Measurements from ENCODE around the gene PFKFB4.

DNA sequence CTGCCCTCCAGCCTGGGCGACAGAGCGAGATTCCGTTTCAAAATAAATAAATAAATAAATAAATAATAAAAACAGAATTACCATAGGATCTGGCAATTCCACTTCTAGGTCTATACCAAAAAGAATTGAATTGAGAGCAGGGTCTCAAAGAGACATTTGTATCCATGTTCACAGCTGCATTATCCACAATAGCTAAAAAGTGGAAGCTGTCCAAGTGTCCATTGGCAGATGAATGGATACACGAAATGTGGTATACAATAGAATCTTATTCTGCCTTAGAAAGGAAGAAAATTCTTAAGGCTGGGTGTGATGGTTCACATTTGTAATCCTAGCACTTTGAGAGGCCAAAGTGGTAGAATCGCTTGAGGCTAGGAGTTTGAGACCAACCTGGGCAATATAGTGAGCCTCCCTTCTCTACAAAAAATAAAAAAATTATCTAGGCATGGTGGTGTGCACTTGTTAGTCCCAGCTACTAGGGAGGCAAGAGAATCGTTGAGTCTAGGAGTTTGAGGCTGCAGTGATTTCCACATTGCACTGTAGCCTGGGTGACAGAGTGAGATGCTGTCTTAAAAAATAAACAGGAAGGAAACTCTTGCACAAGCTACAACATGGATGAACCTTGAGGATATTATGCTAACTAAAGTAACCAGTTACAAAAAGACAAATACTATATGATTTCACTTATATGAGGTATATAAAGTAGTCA lies 24.2 kb downstream of the PFKFB4 start:
- TF ChIP-seq SUZ12 (IDR thresholded peaks at IDR 0.05; ENCODE audit: extremely low read depth, insufficient read depth, insufficient read length) (no peak), YY1 (IDR thresholded peaks at IDR 0.05; ENCODE audit: insufficient read depth, insufficient read length) (no peak)

Measured in NT2/D1 (cell line).